HG02840 (cell line): Measurements from ENCODE around the gene RNF31.
"Not testable (repeated sequence)": the region's sequence is repeated elsewhere in the genome, so short reads cannot be mapped to it uniquely, and the experiment has no call there.

Source experiments
- ATAC-seq: cut with Tn5 transposase; IDR thresholded peaks from one replicate; pipeline ENCODE4 v1.9.1; 2021; ENCODE audit warnings: mild to moderate bottlenecking, moderate library complexity, moderate number of reproducible peaks; ENCODE audit not compliant: unreplicated experiment, low FRiP score

RNF31 gene

GRCh38 chr14:24146978-24147760 is at the start of gene RNF31:
Gene RNF31 (plus strand): TSS chr14:24147498. CDS start chr14:24147699, 201 bp downstream.
- peak; percentile 83 for ATAC-seq

- ATAC-seq, result no peak
These were observed 48.9 kb upstream of the RNF31 start for GRCh38 chr14:24098229-24098926.

DNA sequence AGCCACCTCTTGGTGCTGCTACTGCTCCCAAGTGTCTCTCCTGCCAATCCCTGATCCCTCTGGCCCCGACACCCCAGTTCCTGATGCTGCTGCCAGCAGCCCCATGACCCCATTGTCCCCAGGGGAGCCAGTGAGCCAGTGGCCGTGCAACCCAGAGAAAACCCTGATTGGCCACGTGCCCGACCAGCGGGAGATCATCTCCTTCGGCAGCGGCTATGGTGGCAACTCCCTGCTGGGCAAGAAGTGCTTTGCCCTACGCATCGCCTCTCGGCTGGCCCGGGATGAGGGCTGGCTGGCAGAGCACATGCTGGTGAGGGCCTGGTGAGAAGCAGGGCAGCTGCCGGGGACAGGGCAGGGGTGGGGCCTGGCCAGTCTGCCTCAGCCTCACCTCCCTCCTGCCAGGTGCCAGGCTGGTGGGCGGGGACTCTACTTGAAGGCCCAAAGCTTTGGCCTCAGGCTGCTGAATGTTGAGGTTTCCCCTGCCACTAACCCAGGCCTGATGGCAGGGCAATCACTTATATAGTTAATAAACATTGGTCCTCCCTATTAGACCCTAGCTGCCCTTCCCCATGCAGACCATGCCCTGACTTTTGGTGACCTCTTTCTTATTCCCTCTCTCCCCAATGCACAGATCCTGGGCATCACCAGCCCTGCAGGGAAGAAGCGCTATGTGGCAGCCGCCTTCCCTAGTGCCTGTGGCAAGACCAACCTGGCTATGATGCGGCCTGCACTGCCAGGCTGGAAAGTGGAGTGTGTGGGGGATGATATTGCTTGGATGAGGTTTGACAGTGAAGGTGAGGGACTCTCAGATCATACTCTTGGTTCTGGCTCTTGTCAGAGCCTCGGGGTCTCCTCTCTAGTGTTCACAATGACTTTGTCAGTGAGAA is 48.1 kb upstream of the RNF31 start:
- no peak for ATAC-seq

- no peak for ATAC-seq
These were observed 46.9 kb upstream of the RNF31 start for GRCh38 chr14:24100197-24100981.

- no peak for ATAC-seq
These were observed 46.3 kb upstream of the RNF31 start for GRCh38 chr14:24100982-24101494.

DNA sequence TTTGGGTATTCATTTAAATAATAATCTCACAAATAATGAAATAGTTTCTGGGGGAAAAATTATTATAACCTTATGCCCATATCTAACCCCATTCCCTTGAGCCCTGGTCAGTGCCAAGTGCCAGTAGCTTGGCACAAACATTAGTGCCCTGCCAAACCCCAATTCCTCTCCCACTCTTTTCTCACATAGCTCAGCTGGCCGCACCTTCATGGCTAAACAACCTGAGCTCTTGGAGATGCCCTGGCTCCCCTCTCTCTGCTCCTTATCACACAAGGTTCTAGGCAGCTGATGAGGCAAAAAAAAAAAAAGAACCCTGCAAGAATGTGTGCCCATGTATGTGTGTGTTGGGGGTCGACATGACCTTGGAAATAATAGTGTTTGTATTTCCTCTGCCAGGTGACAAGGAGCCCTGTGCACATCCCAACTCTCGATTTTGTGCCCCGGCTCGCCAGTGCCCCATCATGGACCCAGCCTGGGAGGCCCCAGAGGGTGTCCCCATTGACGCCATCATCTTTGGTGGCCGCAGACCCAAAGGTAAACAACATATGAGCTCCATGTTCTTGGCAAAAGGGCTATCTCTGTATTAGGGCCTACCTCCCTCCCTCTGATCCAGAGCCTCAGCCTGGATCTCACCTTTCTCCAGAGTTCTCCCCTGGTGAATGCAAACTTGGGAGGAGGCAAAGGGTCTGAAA is 44.8 kb upstream of the RNF31 start:
- no peak for ATAC-seq

DNA sequence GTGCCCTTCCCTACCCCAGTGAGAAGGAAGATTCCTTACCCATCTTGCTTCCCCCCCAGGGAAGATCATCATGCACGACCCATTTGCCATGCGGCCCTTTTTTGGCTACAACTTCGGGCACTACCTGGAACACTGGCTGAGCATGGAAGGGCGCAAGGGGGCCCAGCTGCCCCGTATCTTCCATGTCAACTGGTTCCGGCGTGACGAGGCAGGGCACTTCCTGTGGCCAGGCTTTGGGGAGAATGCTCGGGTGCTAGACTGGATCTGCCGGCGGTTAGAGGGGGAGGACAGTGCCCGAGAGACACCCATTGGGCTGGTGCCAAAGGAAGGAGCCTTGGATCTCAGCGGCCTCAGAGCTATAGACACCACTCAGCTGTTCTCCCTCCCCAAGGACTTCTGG is 43.8 kb upstream of the RNF31 start:
- ATAC-seq, result no peak

DNA sequence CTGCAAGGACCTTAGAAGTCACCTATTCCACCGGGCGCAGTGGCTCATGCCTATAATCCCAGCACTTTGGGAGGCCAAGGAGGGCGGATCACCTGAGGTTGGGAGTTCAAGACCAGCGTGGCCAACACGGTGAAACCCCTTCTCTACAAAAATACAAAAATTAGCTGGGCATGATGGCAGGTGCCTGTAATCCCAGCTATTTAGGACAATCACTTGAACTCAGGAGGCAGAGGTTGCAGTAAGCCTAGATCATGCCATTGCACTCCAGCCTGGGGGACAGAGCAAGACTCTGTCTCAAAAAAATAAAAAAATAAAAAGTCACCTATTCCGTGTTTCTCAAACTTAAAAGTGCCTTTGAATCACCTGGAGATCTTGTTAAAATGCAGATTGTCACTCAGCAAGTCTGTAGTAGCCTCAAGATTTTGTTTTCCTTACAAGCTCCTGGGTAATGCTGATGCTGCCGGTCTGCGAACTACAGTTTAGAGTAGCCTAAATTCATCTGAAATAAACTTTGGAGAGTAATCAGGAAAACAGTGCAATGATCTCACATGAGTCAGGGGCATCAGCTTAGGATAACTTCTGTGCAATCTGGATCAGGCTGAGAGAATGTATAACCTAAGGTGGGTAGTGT is 41.6 kb upstream of the RNF31 start:
- ATAC-seq, result not testable (repeated sequence)

- ATAC-seq, result no peak
These were observed 40.5 kb upstream of the RNF31 start for GRCh38 chr14:24106672-24107271.

- ATAC-seq, result peak; percentile 30
These were observed 38.9 kb upstream of the RNF31 start for GRCh38 chr14:24108336-24108874.

DNA sequence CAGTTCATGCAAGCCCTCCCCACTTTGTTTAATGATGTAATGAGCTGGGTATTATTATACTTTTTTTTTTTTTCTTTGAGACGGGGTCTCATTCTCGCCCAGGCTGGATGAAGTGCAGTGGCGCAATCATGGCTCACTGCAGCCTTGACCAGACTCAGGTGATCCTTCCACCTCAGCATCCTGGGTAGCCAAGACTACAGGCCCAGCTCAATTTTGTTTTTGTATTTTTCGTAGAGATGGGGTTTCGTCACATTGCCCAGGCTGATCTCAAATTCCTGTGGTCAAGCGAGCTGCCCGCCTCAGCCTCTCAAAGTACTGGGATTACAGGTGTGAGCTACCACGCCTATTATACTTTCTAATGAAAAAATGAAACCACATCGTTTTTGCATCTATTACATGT is 37.2 kb upstream of the RNF31 start:
- no peak for ATAC-seq

DNA sequence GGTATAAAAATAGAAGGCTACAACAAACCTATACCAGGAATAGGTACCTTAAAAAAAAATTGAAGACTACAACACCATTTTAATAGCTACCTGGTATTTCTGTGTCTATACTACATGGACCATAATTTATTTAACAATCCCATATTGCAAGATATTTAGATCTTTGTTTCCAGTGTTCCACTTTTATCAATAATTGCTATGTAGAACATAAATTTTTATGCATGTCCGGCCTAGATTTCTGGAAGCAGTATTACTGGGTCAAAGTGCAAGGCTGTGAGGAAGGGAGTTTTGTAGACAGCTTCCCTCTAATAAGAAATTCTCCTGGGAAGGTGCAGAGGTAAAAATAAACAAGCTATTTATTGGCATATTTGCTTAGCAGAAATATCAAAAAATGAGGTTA is 36.8 kb upstream of the RNF31 start:
- no peak for ATAC-seq

DNA sequence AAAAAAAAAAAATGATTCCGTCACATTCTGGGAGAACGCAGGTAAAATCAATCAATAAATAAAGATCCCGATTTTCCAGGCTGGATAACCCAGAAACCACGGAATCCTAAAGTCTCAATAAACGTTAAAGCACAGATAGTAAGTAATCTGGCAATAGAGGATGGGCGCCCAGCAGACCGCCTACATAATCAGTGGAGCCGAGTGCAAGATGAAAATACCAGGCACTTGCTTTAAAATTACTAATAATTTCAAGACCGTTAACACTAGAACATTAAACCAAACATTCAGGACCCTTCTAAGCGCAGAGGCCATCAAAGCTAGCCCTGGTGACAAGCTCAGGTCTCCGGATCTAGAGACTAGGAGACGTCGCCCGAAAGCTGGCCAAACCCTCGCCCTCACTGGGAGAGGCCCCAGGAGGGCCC is 33.9 kb upstream of the RNF31 start:
- no peak for ATAC-seq

DNA sequence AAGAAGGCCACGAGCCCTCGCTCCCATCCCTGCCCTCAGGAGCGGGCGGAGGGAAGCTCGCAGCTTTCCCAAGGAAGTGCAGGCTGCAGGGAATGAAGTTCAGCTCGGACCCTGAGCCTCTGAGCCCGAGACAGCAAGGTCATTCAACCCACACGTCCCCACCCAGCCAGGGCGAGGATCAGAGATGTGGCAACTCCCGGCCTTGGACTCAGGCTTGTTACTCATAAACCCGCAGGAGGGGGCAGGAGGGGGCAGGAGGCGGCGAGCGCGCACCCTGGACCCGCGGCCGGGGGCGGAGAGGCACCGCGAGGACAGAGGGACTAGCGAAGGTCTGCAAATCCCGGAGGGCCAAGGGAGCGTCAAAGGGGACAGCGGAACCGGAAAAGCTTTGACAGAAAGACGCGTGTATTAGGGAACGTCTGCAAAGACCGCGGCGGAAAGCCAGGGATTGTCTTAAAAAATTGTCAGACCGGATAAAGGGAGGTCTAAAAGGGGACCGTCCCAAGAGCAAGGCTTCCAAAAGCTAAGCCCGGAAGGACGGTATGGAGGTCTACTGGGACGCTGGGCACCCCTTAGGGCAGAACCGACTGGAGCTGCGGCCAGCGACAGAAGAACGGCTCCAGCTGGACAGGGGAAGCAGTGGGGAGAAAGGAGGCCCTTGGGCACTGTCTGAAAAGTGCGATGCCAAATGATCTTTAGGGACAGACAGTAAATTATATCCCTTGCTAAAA is 33.3 kb upstream of the RNF31 start:
- ATAC-seq, result no peak

GRCh38 chr14:24114532-24115421 is 32.5 kb upstream of the RNF31 start, which contains the start of the genes DCAF11 and NRL:
Gene DCAF11 (plus strand): TSS chr14:24114777. CDS start chr14:24115595, 818 bp downstream.
Gene NRL (minus strand): TSS chr14:24114949. CDS start chr14:24082848, 32,101 bp downstream.
- peak; percentile 80 for ATAC-seq

DNA sequence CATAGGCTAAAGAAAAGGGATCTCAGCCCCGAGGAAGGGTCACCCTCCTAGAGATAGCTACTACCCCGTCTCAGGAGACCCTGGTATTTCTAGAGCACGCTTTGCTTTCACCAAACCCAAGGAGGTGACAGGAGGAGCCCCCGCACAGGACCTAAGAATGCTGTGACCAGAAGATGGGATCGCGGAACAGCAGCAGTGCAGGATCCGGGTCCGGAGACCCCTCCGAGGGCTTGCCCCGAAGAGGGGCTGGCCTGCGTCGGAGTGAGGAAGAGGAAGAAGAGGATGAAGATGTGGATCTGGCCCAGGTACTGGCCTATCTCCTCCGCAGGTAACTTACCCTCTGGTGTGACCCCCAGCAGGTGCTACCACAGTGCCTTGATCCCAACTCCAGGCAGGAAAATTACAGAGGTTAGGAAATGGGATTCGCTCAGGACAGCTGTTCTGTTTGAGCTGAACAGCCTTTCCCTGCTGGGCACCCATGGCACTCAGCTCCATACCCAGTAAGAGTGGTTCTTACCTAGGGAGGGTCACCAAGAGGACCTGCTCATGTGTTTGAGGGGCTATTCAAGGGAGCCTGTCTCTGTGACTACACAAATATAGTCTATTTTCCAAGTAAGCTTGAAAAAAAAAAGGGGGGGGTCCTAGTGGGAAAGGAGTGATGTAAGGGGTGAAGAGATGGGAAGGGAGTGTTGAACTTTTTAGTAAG is 31.7 kb upstream of the RNF31 start:
- no peak for ATAC-seq
